ENCODE data around the gene ARHGAP45. TPM values are rescaled to one million over a fixed set of nuclear protein-coding genes. Genes with fewer than 3 reads are reported as not detected.

ARHGAP45 gene
- total RNA-seq, 2 experiments from 2014 or later = 861 to 878 TPM

DNA sequence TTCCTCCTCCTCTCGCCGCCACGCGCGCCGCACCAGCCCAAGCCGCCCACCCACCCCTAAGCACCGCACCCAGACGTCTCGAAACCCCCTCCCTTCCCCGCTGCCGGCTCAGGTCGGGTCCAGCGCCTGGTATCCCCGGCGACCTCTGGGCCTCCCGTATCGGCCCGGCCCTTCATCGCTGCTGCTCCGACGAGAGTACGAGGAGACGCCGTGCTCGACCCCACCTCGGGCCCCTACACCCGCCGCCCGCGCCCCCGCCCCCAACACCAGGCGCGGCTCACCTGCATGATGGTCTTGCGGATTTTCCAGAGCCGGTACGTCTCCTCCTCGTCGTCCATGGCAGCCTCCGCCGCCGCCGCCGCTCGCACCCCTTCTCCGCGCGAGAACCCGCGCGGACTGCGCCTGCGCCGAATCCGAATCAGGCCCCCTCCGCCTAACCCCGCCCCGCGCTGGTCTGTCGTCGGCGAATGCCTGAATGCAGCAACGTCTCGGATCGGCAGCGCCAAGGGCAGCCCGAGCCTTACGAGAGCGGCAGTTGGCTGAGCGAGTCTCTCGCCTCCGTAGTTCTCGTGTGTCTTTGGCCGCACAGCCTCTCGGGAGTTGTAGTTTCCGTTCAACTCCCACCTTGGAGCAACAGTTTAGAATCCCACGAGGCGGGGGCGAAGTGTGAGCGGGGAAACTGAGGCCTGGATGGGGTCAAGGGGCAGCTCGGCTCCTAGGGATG, 28.2 kb downstream of the ARHGAP45 start, which contains the start of gene POLR2E:
Gene POLR2E, minus strand, starts transcription at position 398 of the 724 bp plus-strand sequence. Its CDS starts 60 bp downstream, at position 338.
- H3K27me3 Mint-ChIP-seq = no peaks in the 10 kb centered on the region
- peaks cover 31% of the 10 kb centered on the region for H3K36me3 Mint-ChIP-seq (ENCODE audit: low read depth)
- Histone ChIP-seq H3K4me1 (ENCODE audit: insufficient read depth, low read length) (peaks cover 61% of the 10 kb centered on the region), H3K9me3 (ENCODE audit: control insufficient read depth in 1 of 2, insufficient read depth in 1 of 2, low read length in 2 of 2) (no peaks in the 10 kb centered on the region), H3K4me3 (ENCODE audit: low read length) (peak within 1 kb of the TSS; percentile 89), H3K27ac (ENCODE audit: low read depth in 1 of 2, low read length in 2 of 2) (peak within 1 kb of the TSS; percentile 65 to 90), H3K36me3 (ENCODE audit: insufficient read depth, low read length) (peaks cover 27% of the 10 kb centered on the region), H3K27me3 (ENCODE audit: control insufficient read depth in 1 of 2, insufficient read depth in 2 of 2, low read length in 2 of 2) (no peaks in the 10 kb centered on the region)
- DNase-seq = peak; percentile 97 to 100 (median 98)
- TF ChIP-seq, protein P1, sequence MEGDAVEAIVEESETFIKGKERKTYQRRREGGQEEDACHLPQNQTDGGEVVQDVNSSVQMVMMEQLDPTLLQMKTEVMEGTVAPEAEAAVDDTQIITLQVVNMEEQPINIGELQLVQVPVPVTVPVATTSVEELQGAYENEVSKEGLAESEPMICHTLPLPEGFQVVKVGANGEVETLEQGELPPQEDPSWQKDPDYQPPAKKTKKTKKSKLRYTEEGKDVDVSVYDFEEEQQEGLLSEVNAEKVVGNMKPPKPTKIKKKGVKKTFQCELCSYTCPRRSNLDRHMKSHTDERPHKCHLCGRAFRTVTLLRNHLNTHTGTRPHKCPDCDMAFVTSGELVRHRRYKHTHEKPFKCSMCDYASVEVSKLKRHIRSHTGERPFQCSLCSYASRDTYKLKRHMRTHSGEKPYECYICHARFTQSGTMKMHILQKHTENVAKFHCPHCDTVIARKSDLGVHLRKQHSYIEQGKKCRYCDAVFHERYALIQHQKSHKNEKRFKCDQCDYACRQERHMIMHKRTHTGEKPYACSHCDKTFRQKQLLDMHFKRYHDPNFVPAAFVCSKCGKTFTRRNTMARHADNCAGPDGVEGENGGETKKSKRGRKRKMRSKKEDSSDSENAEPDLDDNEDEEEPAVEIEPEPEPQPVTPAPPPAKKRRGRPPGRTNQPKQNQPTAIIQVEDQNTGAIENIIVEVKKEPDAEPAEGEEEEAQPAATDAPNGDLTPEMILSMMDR (IDR thresholded peaks at IDR 0.05) = no peak
- peak within 1 kb of the TSS; percentile 94 for H3K4me3 Mint-ChIP-seq
- H3K9me3 Mint-ChIP-seq = no peaks in the 10 kb centered on the region
- ChIA-PET POLR2A (interaction anchor here (0.7 to 2.7 kb wide), 8 partner anchors 9 to 298 kb away, joined by 3 to 18 read pairs (median 4); partner anchors contain the start of genes ARHGAP45, GPX4 and PTBP1), CTCF (interaction anchor here (0.5 to 1.5 kb wide), 2 partner anchors 18 to 1528 kb away, joined by 3 to 5 read pairs; no protein-coding TSS in a partner anchor)
- H3K4me1 Mint-ChIP-seq (ENCODE audit: low read depth) = peaks cover 41% of the 10 kb centered on the region
- intact Hi-C loops (cut with DNase I, micrococcal nuclease) = loop anchor here (1.0 to 5.0 kb wide), 2 partner anchors 8 to 73 kb away; partner anchors contain the start of genes GPX4 (in 1 of the 2), RNU6-2 (in 1 of the 2) and TMEM259 (in 1 of the 2)
- H3K27ac Mint-ChIP-seq = peak within 1 kb of the TSS; percentile 84
- ATAC-seq (ENCODE audit: poor library complexity) = peak; percentile 90

DNA sequence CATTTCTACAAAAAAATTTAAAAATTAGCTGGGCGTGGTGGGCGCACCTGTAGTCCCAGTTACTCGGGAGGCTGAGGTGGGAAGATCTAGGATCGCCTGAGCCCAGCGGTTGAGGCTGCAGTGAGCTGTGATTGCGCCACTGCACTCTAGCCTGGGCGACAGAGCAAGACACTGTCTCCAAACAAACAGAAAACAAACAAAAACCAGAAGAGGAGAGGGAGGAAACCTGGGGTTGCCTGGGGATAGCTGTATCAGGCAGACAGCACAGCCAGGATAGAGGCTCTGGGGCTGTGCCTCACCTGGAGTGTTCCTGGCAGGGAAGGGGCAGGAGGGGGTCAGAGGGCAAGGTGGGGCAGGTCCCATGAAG, 30.8 kb downstream of the ARHGAP45 start:
- H3K27me3 Mint-ChIP-seq = no peaks in the 10 kb centered on the region

More for the DNA sequence above, 30.8 kb downstream of the ARHGAP45 start:
- H3K27ac ChIP-seq (ENCODE audit: low read depth in 1 of 2, low read length in 2 of 2) = no peak overlapping the region
- H3K4me1 ChIP-seq (ENCODE audit: insufficient read depth, low read length) = peaks cover 76% of the 10 kb centered on the region
- no peaks in the 10 kb centered on the region for H3K27me3 ChIP-seq (ENCODE audit: control insufficient read depth in 1 of 2, insufficient read depth in 2 of 2, low read length in 2 of 2)
- H3K4me1 Mint-ChIP-seq (ENCODE audit: low read depth) = peaks cover 56% of the 10 kb centered on the region
- H3K36me3 ChIP-seq (ENCODE audit: insufficient read depth, low read length) = peaks cover 8% of the 10 kb centered on the region
- H3K4me3 ChIP-seq (ENCODE audit: low read length) = no peak overlapping the region
- intact Hi-C loops (cut with DNase I, micrococcal nuclease) = loop anchor here in 1 of 2 experiments (5.0 kb wide), 1 partner anchor 75 kb away; the partner anchor contains the start of genes RNU6-2 and TMEM259
- no peak for DNase-seq
- H3K4me3 Mint-ChIP-seq = peak overlapping the region; percentile 20
- ChIA-PET POLR2A (interaction anchor here (1.0 to 1.1 kb wide), 4 partner anchors 9 to 171 kb away, joined by 3 to 6 read pairs (median 4); partner anchors contain the start of gene CIRBP), CTCF (interaction anchor here (2.5 kb wide), 1 partner anchor 16 kb away, joined by 5 read pairs; no protein-coding TSS in a partner anchor)
- no peaks in the 10 kb centered on the region for H3K9me3 ChIP-seq (ENCODE audit: control insufficient read depth in 1 of 2, insufficient read depth in 1 of 2, low read length in 2 of 2)
- H3K9me3 Mint-ChIP-seq = no peaks in the 10 kb centered on the region
- TF ChIP-seq, protein P1 (IDR thresholded peaks at IDR 0.05) = no peak
- peaks cover 22% of the 10 kb centered on the region for H3K36me3 Mint-ChIP-seq (ENCODE audit: low read depth)
- H3K27ac Mint-ChIP-seq = peak overlapping the region; percentile 56
- ATAC-seq (ENCODE audit: poor library complexity) = no peak

Data from CD4-positive, alpha-beta T cell (primary cell).